Upper lobe of right lung (tissue), 1 donor: ENCODE results near the gene ABHD2. TPM values are rescaled to one million over a fixed set of nuclear protein-coding genes. Genes with fewer than 3 reads are reported as not detected.

ENCODE experiments used
- ATAC-seq: fragments of 200-7000 bp; cut with Tn5 transposase; one replicate; pipeline ENCODE4 v1.9.1; 2020; ENCODE audit warnings: mild to moderate bottlenecking, moderate library complexity
- DNase-seq: peaks from one replicate; pipeline ENCODE4 v3.0.0-alpha.2; 2020
- H3K27ac ChIP-seq: fragments of 200-600 bp; one replicate; pipeline ENCODE4 v1.8.0; 2022
- H3K27me3 ChIP-seq: fragments of 200-600 bp; one replicate; pipeline ENCODE4 v1.8.0; 2022; ENCODE audit warnings: mild to moderate bottlenecking
- H3K36me3 ChIP-seq: fragments of 200-600 bp; one replicate; pipeline ENCODE4 v1.8.0; 2022
- H3K4me1 ChIP-seq: fragments of 200-600 bp; one replicate; pipeline ENCODE4 v1.8.0; 2022
- H3K4me3 ChIP-seq: fragments of 200-600 bp; one replicate; pipeline ENCODE4 v1.8.0; 2022; ENCODE audit warnings: mild to moderate bottlenecking
- H3K9me3 ChIP-seq: fragments of 200-600 bp; one replicate; pipeline ENCODE4 v1.8.0; 2022
- CTCF ChIP-seq: fragments of 200-600 bp; IDR thresholded peaks from one replicate; pipeline ENCODE4 v1.8.0; 2022; ENCODE audit warnings: antibody characterized with exemption
- intact Hi-C: fragments of 100-400 bp; cut with DNase I; formaldehyde crosslinking; loops from one replicate; pipeline ENCODE4 v1.11.0; 2022
- total RNA-seq: library from RNA; stranded (reverse); fragmentation: NEBNext Ultra II Directional; extraction: Animal tissue kit (Norgen Biotek cat#: 25700); gene quantifications from one replicate; pipeline ENCODE4 v1.2.1, GENCODE V29; 2021
- donor health status: DM: no; HTN: yes; CAD: no; lungs with severe emphysema.

The ABHD2 gene
- total RNA-seq, 1 donor from 2014 or later, result 182 TPM

- Histone ChIP-seq H3K4me3 (no peak overlapping the region), H3K4me1 (no peaks in the 10 kb centered on the region), H3K27ac (no peak overlapping the region), H3K36me3 (peaks cover 19% of the 10 kb centered on the region), H3K9me3 (no peaks in the 10 kb centered on the region), H3K27me3 (no peaks in the 10 kb centered on the region)
- TF ChIP-seq CTCF, result no peak
- no peak for DNase-seq
- ATAC-seq, result no peak
- intact Hi-C loops, result no loop called here
Observed at GRCh38 chr15:89203705-89204273, 115.5 kb downstream of the ABHD2 start.

DNA sequence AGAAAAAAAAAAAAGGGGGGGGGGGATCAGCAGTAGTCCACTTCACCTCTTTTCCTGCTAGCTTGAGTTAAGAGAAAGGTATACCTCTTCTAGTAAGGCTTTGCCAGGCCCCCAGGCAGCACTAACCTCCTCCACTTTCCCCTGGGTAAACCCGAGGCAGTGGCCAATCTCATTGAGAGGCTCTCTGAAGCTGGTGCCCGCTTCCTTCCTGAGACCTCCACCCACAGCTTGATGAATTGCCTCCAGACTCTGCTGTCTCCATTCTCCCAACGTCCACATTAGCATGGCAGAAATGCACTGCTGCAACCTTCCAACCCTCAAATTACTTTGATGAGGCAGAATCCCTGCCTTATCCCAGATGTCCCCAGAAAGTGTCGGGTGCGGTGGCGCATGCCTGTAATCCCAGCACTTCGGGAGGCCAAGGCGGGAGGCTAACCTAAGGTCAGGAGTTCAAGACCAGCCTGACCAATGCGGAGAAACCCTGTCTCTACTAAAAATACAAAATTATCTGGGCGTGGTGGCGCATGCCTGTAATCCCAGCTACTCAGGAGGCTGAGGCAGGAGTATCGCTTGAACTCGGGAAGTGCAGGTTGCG lies 117.8 kb downstream of the ABHD2 start:
- H3K4me3 ChIP-seq, result no peak overlapping the region
- no peaks in the 10 kb centered on the region for H3K9me3 ChIP-seq
- H3K36me3 ChIP-seq, result no peaks in the 10 kb centered on the region
- H3K27ac ChIP-seq, result no peak overlapping the region
- TF ChIP-seq CTCF, result no peak
- no peaks in the 10 kb centered on the region for H3K27me3 ChIP-seq
- intact Hi-C loops, result no loop called here
- DNase-seq, result no peak
- no peak for ATAC-seq
- H3K4me1 ChIP-seq, result no peaks in the 10 kb centered on the region

DNA sequence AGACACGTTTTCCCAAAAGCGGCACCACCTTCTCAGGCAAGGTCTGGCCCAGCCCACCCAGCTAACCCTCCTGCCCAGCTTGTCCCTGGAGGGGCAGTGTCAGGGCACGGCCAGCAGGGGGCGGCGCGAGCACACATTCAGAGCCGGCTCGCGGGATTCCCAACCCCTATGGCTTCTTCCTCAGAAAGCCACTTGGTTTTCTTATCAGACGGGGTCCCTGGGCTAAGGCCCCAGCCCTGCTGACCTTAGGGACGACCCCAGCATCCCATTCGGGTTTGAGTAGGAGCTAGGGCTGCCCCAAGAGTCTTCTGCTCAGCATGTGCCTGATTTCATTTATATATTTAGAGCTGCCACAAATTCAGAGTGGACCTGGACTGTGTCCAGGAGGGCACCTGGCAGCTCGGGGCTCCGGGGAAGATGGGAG lies 118.7 kb downstream of the ABHD2 start:
- no peaks in the 10 kb centered on the region for H3K4me1 ChIP-seq
- H3K27me3 ChIP-seq, result no peaks in the 10 kb centered on the region
- peak; percentile 99 for TF ChIP-seq CTCF
- ATAC-seq (peak; percentile 94), DNase-seq (peak; percentile 86)
- no peaks in the 10 kb centered on the region for H3K36me3 ChIP-seq
- intact Hi-C loops, result no loop called here
- H3K4me3 ChIP-seq, result no peak overlapping the region
- no peak overlapping the region for H3K27ac ChIP-seq
- H3K9me3 ChIP-seq, result no peaks in the 10 kb centered on the region

DNA sequence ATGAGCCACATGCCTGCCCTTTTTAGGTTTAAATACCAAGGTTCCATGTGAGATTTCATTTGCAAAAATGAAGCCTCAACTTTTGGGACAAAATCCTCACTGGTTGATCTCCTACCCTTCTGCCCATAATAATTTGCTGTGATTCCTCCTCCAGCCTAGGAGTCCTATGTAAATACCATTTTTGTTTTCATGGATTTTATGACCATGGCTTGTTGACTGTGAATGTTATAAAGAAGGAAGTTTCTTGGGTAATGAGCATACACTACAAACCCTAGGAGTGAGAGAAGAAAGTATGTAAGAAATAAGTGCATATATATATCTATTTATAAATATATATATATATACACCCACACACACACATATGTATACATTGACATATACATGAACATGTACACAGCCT lies 120.0 kb downstream of the ABHD2 start:
- DNase-seq (no peak), ATAC-seq (no peak)
- Histone ChIP-seq H3K4me1 (no peaks in the 10 kb centered on the region), H3K27me3 (no peaks in the 10 kb centered on the region), H3K27ac (no peak overlapping the region), H3K36me3 (no peaks in the 10 kb centered on the region), H3K4me3 (no peak overlapping the region), H3K9me3 (no peaks in the 10 kb centered on the region)
- intact Hi-C loops, result no loop called here
- TF ChIP-seq CTCF, result no peak

- H3K4me3 ChIP-seq, result no peak overlapping the region
- no peaks in the 10 kb centered on the region for H3K36me3 ChIP-seq
- H3K27ac ChIP-seq, result no peak overlapping the region
- no peaks in the 10 kb centered on the region for H3K9me3 ChIP-seq
- H3K4me1 ChIP-seq, result no peaks in the 10 kb centered on the region
- intact Hi-C loops, result no loop called here
- no peak for DNase-seq
- peak; percentile 63 for ATAC-seq
- TF ChIP-seq CTCF, result no peak
- no peaks in the 10 kb centered on the region for H3K27me3 ChIP-seq
Observed at GRCh38 chr15:89209057-89209456, 120.8 kb downstream of the ABHD2 start.
